NCI-H524 (cell line): Measurements from ENCODE around the gene KLHL30.
"Not testable (repeated sequence)": the region's sequence is repeated elsewhere in the genome, so short reads cannot be mapped to it uniquely, and the experiment has no call there.

Experiments
- DNase-seq, 2 experiments: peaks; one replicate each; lab custom pipeline; 2025; lab: John Stamatoyannopoulos, UW

The KLHL30 gene

GRCh38 chr2:238101891-238102841, 36.3 kb upstream of the KLHL30 start:
- peak in 1 of 2 experiments; percentile 12 for DNase-seq

GRCh38 chr2:238102865-238103264, 35.6 kb upstream of the KLHL30 start:
- no peak for DNase-seq

- DNase-seq = no peak
Observed at GRCh38 chr2:238103465-238104225, 34.8 kb upstream of the KLHL30 start.

GRCh38 chr2:238104226-238104690, 34.2 kb upstream of the KLHL30 start:
- no peak for DNase-seq

- no peak for DNase-seq
Observed at GRCh38 chr2:238104691-238105371, 33.6 kb upstream of the KLHL30 start.

- DNase-seq = no peak
Observed at GRCh38 chr2:238105506-238106338, 32.7 kb upstream of the KLHL30 start.

- DNase-seq = no peak
Observed at GRCh38 chr2:238106339-238106697, 32.1 kb upstream of the KLHL30 start.

- DNase-seq = peak in 1 of 2 experiments; percentile 31
Observed at GRCh38 chr2:238106698-238107524, 31.6 kb upstream of the KLHL30 start.

GRCh38 chr2:238107525-238108422, 30.7 kb upstream of the KLHL30 start:
- DNase-seq = no peak

GRCh38 chr2:238108423-238109183, 29.9 kb upstream of the KLHL30 start:
- peak; percentile 95 to 97 for DNase-seq

- no peak for DNase-seq
Observed at GRCh38 chr2:238113611-238114010, 24.9 kb upstream of the KLHL30 start.

- no peak for DNase-seq
Observed at GRCh38 chr2:238114331-238114841, 24.1 kb upstream of the KLHL30 start.

GRCh38 chr2:238114851-238115660, 23.4 kb upstream of the KLHL30 start:
- DNase-seq = no peak

- DNase-seq = not testable (repeated sequence)
Observed at GRCh38 chr2:238115709-238116108, 22.8 kb upstream of the KLHL30 start.

- DNase-seq = no peak
Observed at GRCh38 chr2:238116298-238117198, 21.9 kb upstream of the KLHL30 start.
